Panc1 (cell line): ENCODE results near the gene ROR1. TPM values are rescaled to one million over a fixed set of nuclear protein-coding genes. Genes with fewer than 3 reads are reported as not detected.

Experiments used
- ATAC-seq: fragments of 200-7000 bp; cut with Tn5 transposase; 2 replicates; pipeline ENCODE4 v1.9.1; 2020; ENCODE audit warnings: mild to moderate bottlenecking, moderate library complexity
- BruUV-seq: library from RNA; stranded (reverse); fragments of 400-500 nt; replicated peaks from 2 replicates; lab custom pipeline; 2021; lab: Mats Ljungman, UMichigan
- CTCF ChIA-PET: fragments of 300-600 bp; sonication (Branson Sonifier 250); formaldehyde crosslinking; loops from one replicate; lab custom pipeline; 2022; ENCODE audit warnings: antibody characterized with exemption; lab: Charles Lee
- POLR2A ChIA-PET: fragments of 300-600 bp; sonication (Branson Sonifier 250); formaldehyde crosslinking; loops from one replicate; lab custom pipeline; 2022; ENCODE audit warnings: antibody characterized with exemption; lab: Charles Lee
- DNase-seq: peaks from one replicate; pipeline ENCODE4 v3.0.0-alpha.2; 2010; ENCODE audit warnings: low read depth, low spot score
- H3K27ac ChIP-seq: 2 replicates; pipeline ENCODE4 v1.5.1; 2011; ENCODE audit warnings: mild to moderate bottlenecking, low read length, inconsistent platforms
- H3K27me3 ChIP-seq: fragments of 200-500 bp; sonication (Bioruptor generic); 2 replicates; pipeline ENCODE4 v1.6.0; 2014; ENCODE audit warnings: low read length, inconsistent platforms; ENCODE audit not compliant: control insufficient read depth, insufficient read depth
- H3K36me3 ChIP-seq: fragments of 200-500 bp; sonication (Bioruptor generic); 2 replicates; pipeline ENCODE4 v1.5.1; 2014; ENCODE audit warnings: inconsistent platforms, mild to moderate bottlenecking, low read length, moderate library complexity; ENCODE audit not compliant: control insufficient read depth, insufficient read depth
- H3K4me1 ChIP-seq: 2 replicates; pipeline ENCODE4 v1.5.1; 2011; ENCODE audit warnings: inconsistent platforms, mild to moderate bottlenecking, low read length, moderate library complexity; ENCODE audit not compliant: control insufficient read depth, insufficient read depth
- H3K4me3 ChIP-seq, 2 experiments: 2 replicates each; pipeline ENCODE4 v1.5.1; 2011 to 2012; ENCODE audit warnings: low read depth in 2 of 2, low read length in 2 of 2, mild to moderate bottlenecking in 2 of 2, inconsistent platforms in 1 of 2, moderate library complexity in 1 of 2
- H3K9me3 ChIP-seq: fragments of 200-500 bp; sonication (Bioruptor generic); 2 replicates; pipeline ENCODE4 v1.5.1; 2014; ENCODE audit warnings: low read depth, mild to moderate bottlenecking, inconsistent platforms, low read length, moderate library complexity; ENCODE audit not compliant: control insufficient read depth, insufficient read depth
- POLR2AphosphoS5 ChIP-seq: IDR thresholded peaks from 2 replicates; pipeline ENCODE4 v1.6.1; 2012; ENCODE audit warnings: mild to moderate bottlenecking, low read depth, low read length, moderate library complexity
- SIN3A ChIP-seq: IDR thresholded peaks from 2 replicates; pipeline ENCODE4 v1.6.1; 2012; ENCODE audit warnings: low read depth, mild to moderate bottlenecking, low read length, moderate library complexity, borderline replicate concordance; ENCODE audit not compliant: insufficient read depth
- TCF7L2 ChIP-seq: IDR thresholded peaks from 2 replicates; pipeline ENCODE4 v1.6.1; 2011; ENCODE audit warnings: mild to moderate bottlenecking, low read depth, low read length, inconsistent platforms
- in situ Hi-C: cut with HindIII; loops from 2 replicates; pipeline ENCODE4 v1.10.0; 2016; ENCODE audit warnings: low sequenced_read_pairs, low pct_unique_long_range_greater_than_20kb
- intact Hi-C: fragments of 100-400 bp; cut with micrococcal nuclease; formaldehyde crosslinking; loops from one replicate; pipeline ENCODE4 v1.10.0; 2022; ENCODE audit not compliant: unreplicated experiment
- total RNA-seq: library from RNA; stranded (reverse); gene quantifications from one replicate; pipeline ENCODE4 v1.2.1, GENCODE V29; 2021; ENCODE audit not compliant: unreplicated experiment
- TF ChIP-seq, protein P1 (sequence below): fragments of 450-650 bp; IDR thresholded peaks from 2 replicates; pipeline ENCODE4 v1.5.1; 2017; ENCODE audit warnings: mild to moderate bottlenecking
- TF ChIP-seq, protein P2 (sequence below), 2 experiments: IDR thresholded peaks; 2 replicates each; pipeline ENCODE4 v1.6.1; 2011 to 2012; ENCODE audit warnings: low read depth in 2 of 2, control low read depth in 1 of 2, low read length in 1 of 2, mild to moderate bottlenecking in 1 of 2, moderate library complexity in 1 of 2; ENCODE audit not compliant: insufficient read depth in 1 of 2

The ROR1 gene
- total RNA-seq, 1 experiment from 2014 or later, result 19.3 TPM

DNA sequence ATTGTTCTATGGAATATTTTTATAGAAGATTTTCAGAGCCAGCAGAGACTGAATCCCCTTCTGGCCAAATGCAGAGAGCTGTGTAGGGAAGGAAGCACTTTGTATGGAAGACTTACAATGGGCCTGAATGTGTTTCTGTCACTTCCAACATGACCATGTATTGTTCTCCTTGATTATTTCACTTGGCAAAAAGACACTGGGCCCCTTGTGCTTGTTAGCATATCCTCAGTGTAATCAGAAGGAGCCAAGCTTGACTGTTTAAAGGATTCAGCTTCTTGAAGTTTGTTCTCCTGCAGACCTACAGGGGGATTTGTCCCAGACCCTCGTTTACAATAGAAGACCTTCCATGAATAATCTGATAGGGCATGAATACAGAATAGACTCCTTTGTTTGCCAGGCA lies 381.5 kb downstream of the ROR1 start:
- Histone ChIP-seq H3K4me1 (no peaks in the 10 kb centered on the region), H3K27me3 (no peaks in the 10 kb centered on the region), H3K36me3 (no peaks in the 10 kb centered on the region), H3K27ac (no peak overlapping the region), H3K4me3 (no peak overlapping the region), H3K9me3 (no peaks in the 10 kb centered on the region)
- ChIA-PET CTCF (no interaction called here), POLR2A (no interaction called here)
- TF ChIP-seq, protein P1, sequence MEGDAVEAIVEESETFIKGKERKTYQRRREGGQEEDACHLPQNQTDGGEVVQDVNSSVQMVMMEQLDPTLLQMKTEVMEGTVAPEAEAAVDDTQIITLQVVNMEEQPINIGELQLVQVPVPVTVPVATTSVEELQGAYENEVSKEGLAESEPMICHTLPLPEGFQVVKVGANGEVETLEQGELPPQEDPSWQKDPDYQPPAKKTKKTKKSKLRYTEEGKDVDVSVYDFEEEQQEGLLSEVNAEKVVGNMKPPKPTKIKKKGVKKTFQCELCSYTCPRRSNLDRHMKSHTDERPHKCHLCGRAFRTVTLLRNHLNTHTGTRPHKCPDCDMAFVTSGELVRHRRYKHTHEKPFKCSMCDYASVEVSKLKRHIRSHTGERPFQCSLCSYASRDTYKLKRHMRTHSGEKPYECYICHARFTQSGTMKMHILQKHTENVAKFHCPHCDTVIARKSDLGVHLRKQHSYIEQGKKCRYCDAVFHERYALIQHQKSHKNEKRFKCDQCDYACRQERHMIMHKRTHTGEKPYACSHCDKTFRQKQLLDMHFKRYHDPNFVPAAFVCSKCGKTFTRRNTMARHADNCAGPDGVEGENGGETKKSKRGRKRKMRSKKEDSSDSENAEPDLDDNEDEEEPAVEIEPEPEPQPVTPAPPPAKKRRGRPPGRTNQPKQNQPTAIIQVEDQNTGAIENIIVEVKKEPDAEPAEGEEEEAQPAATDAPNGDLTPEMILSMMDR, result no peak
- no peak for TF ChIP-seq POLR2AphosphoS5
- no peak for TF ChIP-seq SIN3A
- TF ChIP-seq, protein P2, sequence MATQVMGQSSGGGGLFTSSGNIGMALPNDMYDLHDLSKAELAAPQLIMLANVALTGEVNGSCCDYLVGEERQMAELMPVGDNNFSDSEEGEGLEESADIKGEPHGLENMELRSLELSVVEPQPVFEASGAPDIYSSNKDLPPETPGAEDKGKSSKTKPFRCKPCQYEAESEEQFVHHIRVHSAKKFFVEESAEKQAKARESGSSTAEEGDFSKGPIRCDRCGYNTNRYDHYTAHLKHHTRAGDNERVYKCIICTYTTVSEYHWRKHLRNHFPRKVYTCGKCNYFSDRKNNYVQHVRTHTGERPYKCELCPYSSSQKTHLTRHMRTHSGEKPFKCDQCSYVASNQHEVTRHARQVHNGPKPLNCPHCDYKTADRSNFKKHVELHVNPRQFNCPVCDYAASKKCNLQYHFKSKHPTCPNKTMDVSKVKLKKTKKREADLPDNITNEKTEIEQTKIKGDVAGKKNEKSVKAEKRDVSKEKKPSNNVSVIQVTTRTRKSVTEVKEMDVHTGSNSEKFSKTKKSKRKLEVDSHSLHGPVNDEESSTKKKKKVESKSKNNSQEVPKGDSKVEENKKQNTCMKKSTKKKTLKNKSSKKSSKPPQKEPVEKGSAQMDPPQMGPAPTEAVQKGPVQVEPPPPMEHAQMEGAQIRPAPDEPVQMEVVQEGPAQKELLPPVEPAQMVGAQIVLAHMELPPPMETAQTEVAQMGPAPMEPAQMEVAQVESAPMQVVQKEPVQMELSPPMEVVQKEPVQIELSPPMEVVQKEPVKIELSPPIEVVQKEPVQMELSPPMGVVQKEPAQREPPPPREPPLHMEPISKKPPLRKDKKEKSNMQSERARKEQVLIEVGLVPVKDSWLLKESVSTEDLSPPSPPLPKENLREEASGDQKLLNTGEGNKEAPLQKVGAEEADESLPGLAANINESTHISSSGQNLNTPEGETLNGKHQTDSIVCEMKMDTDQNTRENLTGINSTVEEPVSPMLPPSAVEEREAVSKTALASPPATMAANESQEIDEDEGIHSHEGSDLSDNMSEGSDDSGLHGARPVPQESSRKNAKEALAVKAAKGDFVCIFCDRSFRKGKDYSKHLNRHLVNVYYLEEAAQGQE (IDR thresholded peaks at IDR 0.05; ENCODE audit: insufficient read depth in 1 of 2, low read depth in 2 of 2, low read length in 1 of 2), result no peak
- TF ChIP-seq TCF7L2, result no peak
- no TSS peak for BruUV-seq
- ATAC-seq, result no peak
- DNase-seq, result no peak
- in situ Hi-C loops, result no loop called here
- intact Hi-C loops, result no loop called here

DNA sequence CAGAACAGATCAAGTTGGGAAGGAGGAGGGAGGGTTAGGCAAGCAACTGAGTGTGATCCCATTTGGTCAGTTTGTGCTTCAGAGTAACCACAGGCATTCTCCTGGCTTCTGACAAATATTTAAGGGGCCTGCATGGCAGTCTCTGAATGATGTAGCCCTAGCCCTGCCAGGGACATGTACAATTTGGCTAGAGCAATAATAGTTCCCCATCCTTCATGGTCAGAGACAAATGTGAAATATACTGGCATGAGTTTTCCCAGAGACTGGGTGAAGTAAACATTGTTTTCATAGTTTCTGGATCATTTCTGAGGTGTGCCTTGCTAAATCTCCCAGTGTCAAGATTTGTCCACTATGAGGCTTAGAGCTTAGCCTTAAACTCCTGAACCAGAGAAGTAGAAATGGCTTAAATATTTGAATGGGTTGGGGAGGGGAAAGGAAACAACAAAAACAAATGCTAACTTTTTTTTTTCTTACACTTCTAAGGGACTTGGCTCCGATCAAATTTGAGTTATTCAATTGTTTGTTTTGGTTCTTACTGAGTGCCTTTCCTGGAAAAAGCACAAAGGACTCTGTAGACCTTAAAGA lies 387.6 kb downstream of the ROR1 start:
- DNase-seq, result no peak
- BruUV-seq, result no TSS peak
- H3K27ac ChIP-seq, result no peak overlapping the region
- in situ Hi-C loops, result no loop called here
- CTCF ChIA-PET, result no interaction called here
- H3K27me3 ChIP-seq, result no peaks in the 10 kb centered on the region
- H3K4me1 ChIP-seq, result no peaks in the 10 kb centered on the region
- POLR2A ChIA-PET, result no interaction called here
- H3K4me3 ChIP-seq, result no peak overlapping the region
- TF ChIP-seq TCF7L2 (no peak), SIN3A (no peak), POLR2AphosphoS5 (no peak)
- TF ChIP-seq, protein P1, result no peak
- TF ChIP-seq, protein P2 (IDR thresholded peaks at IDR 0.05; ENCODE audit: insufficient read depth in 1 of 2, low read depth in 2 of 2, low read length in 1 of 2), result no peak
- intact Hi-C loops, result no loop called here
- H3K9me3 ChIP-seq, result no peaks in the 10 kb centered on the region
- ATAC-seq, result no peak
- no peaks in the 10 kb centered on the region for H3K36me3 ChIP-seq
